ENCODE results near the gene PCNX2. TPM values are rescaled to one million over a fixed set of nuclear protein-coding genes. Genes with fewer than 3 reads are reported as not detected.

Gene PCNX2
- total and polyA plus RNA-seq, 7 donors: 1.8 to 13.8 (median 5.1) TPM

- Histone ChIP-seq H3K36me3 (no peaks in the 10 kb centered on the region), H3K9me3 (no peaks in the 10 kb centered on the region), H3K27ac (no peak overlapping the region), H3K27me3 (no peaks in the 10 kb centered on the region), H3K4me1 (peaks cover 0 to 12% (median 3%) of the 10 kb centered on the region in 4 donors), H3K4me3 (no peak overlapping the region)
- DNase-seq: no peak
- intact Hi-C loops (cut with DNase I): no loop called here
- TF ChIP-seq POLR2A (IDR thresholded peaks at IDR 0.05): no peak
- 95 to 97% methylated on average over 3 of the region's 3 CpGs for WGBS, 2 donors
Observed at GRCh38 chr1:233080286-233080685, 215.2 kb downstream of the PCNX2 start.

DNA sequence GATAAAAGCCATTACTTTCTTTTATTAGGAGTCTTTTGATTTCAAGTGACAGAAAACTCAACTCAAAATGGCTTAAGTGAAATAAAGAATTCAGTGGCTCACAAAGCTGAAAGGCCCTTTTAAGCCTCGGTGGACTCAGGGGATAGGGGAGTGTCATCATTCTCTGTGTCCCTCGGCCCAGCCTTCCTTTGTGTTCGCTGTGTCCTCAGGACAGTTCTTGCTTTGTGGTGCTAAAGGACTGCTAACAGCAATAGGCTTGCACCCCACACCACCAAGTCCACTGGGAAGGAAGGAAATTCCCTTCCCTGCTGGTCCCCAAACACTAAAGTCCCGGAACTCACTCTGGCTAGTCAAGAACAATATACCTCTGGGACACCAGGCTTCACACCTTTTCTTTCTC lies 216.0 kb downstream of the PCNX2 start:
- 81 to 97% methylated on average over 4 of the region's 4 CpGs for WGBS, 2 donors
- Histone ChIP-seq H3K4me1 (peaks cover 0 to 19% (median 10%) of the 10 kb centered on the region in 4 donors), H3K27ac (no peak overlapping the region), H3K4me3 (no peak overlapping the region), H3K9me3 (no peaks in the 10 kb centered on the region), H3K36me3 (no peaks in the 10 kb centered on the region), H3K27me3 (no peaks in the 10 kb centered on the region)
- TF ChIP-seq POLR2A (IDR thresholded peaks at IDR 0.05) (no peak), POLR2AphosphoS5 (IDR thresholded peaks at IDR 0.05) (no peak), CTCF (IDR thresholded peaks at IDR 0.05) (no peak), EP300 (IDR thresholded peaks at IDR 0.05) (no peak)
- no peak for DNase-seq
- intact Hi-C loops (cut with DNase I): no loop called here

- Histone ChIP-seq H3K9me3 (peaks cover 0 to 3% (median 0%) of the 10 kb centered on the region in 4 donors), H3K36me3 (no peaks in the 10 kb centered on the region), H3K27me3 (no peaks in the 10 kb centered on the region), H3K4me3 (no peak overlapping the region), H3K4me1 (peaks cover 0 to 20% (median 10%) of the 10 kb centered on the region in 4 donors), H3K27ac (no peak overlapping the region)
- no peak for TF ChIP-seq CTCF (IDR thresholded peaks at IDR 0.05)
- TF ChIP-seq POLR2AphosphoS5 (IDR thresholded peaks at IDR 0.05): no peak
- TF ChIP-seq EP300 (IDR thresholded peaks at IDR 0.05): no peak
- TF ChIP-seq POLR2A (IDR thresholded peaks at IDR 0.05): no peak
- intact Hi-C loops (cut with DNase I): no loop called here
- no peak for DNase-seq
- WGBS, 2 donors: 84 to 86% methylated on average over 6 of the region's 6 CpGs
Observed at GRCh38 chr1:233078396-233078795, 217.1 kb downstream of the PCNX2 start.

DNA sequence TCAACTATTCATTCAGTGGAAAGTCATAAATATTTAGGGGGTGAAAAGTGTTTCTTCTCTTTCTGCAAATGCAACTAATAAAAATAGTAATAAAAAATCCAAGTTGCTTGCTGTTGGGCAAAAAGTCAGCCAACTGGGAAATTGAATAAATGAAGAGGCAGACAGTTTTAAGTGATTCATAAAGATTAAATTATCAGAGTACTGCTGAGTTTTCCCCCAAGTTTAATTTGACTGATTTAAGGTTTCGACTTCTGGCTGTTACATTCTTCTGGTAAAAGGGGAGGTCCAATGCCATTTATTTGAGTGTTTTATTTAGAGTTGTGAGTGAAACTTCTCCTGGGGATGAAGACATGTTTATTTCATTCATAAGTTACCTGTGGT lies 219.6 kb downstream of the PCNX2 start:
- TF ChIP-seq POLR2AphosphoS5 (IDR thresholded peaks at IDR 0.05) (no peak), EP300 (IDR thresholded peaks at IDR 0.05) (no peak), CTCF (IDR thresholded peaks at IDR 0.05) (no peak), POLR2A (IDR thresholded peaks at IDR 0.05) (no peak)
- no peaks in the 10 kb centered on the region for H3K36me3 ChIP-seq
- peaks cover 0 to 14% (median 7%) of the 10 kb centered on the region in 4 donors for H3K4me1 ChIP-seq
- WGBS, 2 donors: 90 to 96% methylated on average over 1 of the region's 1 CpG
- intact Hi-C loops (cut with DNase I): no loop called here
- no peak for DNase-seq
- no peak overlapping the region for H3K4me3 ChIP-seq
- peak overlapping the region in 1 of 4 donors; percentile 3 for H3K27ac ChIP-seq
- H3K9me3 ChIP-seq: peaks cover 0 to 3% (median 0%) of the 10 kb centered on the region in 4 donors
- H3K27me3 ChIP-seq: no peaks in the 10 kb centered on the region

DNA sequence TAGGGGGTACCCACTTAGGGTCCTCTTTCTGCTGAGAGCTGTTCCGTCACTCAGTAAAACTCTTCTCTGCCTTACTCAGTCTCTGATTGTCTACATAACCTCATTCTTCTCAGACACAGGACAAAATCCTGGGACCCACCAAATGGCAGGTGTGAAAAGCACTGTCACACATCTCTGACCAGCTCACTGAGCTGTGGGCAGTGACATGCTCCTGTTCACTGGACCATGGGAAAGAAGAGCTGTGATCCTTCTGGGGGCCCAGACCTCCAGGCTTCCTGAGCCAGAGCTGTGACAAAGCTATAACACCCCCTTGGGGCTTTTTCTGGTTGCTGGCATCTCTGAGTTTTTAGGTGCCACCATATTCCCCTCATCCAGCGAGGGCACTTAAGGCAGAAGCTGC lies 229.4 kb downstream of the PCNX2 start:
- no peaks in the 10 kb centered on the region for H3K27me3 ChIP-seq
- 89 to 99% methylated on average over 2 of the region's 2 CpGs for whole genome bisulfite sequencing, 2 donors
- no peaks in the 10 kb centered on the region for H3K4me1 ChIP-seq
- no peaks in the 10 kb centered on the region for H3K36me3 ChIP-seq
- no peak overlapping the region for H3K4me3 ChIP-seq
- TF ChIP-seq EP300 (IDR thresholded peaks at IDR 0.05) (no peak), CTCF (IDR thresholded peaks at IDR 0.05) (no peak), POLR2AphosphoS5 (IDR thresholded peaks at IDR 0.05) (no peak), POLR2A (IDR thresholded peaks at IDR 0.05) (no peak)
- DNase-seq: no peak
- H3K9me3 ChIP-seq: no peaks in the 10 kb centered on the region
- no peak overlapping the region for H3K27ac ChIP-seq
- intact Hi-C loops (cut with DNase I): no loop called here

Measured in sigmoid colon (tissue), 7 donors.